SK-N-SH treated with all-trans-retinoic acid at 6 μM for 48 hours (cell line): ENCODE data around the gene MST1.

ENCODE experiments used
- ATAC-seq: fragments of 200-7000 bp; cut with Tn5 transposase; 3 replicates; pipeline ENCODE4 v1.9.1; 2020; ENCODE audit warnings: mild to moderate bottlenecking, moderate library complexity
- ARNTL ChIP-seq: fragments of 450-650 bp; formaldehyde crosslinking; IDR thresholded peaks from 2 replicates; pipeline ENCODE4 v1.5.0; 2020; ENCODE audit warnings: low read depth, mild to moderate bottlenecking, moderate library complexity, borderline replicate concordance
- BACH2 ChIP-seq: fragments of 250-450 bp; sonication (Bioruptor Pico); IDR thresholded peaks from 2 replicates; pipeline ENCODE4 v1.9.0; 2021; ENCODE audit warnings: mild to moderate bottlenecking, borderline replicate concordance
- CSDC2 ChIP-seq: fragments of 250-450 bp; sonication (Bioruptor Pico); IDR thresholded peaks from 2 replicates; pipeline ENCODE4 v1.5.0; 2020; ENCODE audit warnings: mild to moderate bottlenecking, moderate library complexity
- ESRRG ChIP-seq: fragments of 250-450 bp; sonication (Bioruptor Pico); IDR thresholded peaks from 2 replicates; pipeline ENCODE4 v1.6.1; 2021; ENCODE audit warnings: mild to moderate bottlenecking
- GLIS3 ChIP-seq: fragments of 250-450 bp; sonication (Bioruptor Pico); IDR thresholded peaks from 2 replicates; pipeline ENCODE4 v1.5.0; 2020; ENCODE audit warnings: mild to moderate bottlenecking, moderate library complexity
- ISL1 ChIP-seq: fragments of 250-450 bp; sonication (Bioruptor Pico); IDR thresholded peaks from 2 replicates; pipeline ENCODE4 v2.1.2; 2022; ENCODE audit warnings: mild to moderate bottlenecking, moderate library complexity
- OSR1 ChIP-seq: fragments of 250-450 bp; sonication (Bioruptor Pico); IDR thresholded peaks from 2 replicates; pipeline ENCODE4 v1.8.0; 2022; ENCODE audit warnings: moderate library complexity, mild to moderate bottlenecking, inconsistent platforms
- POU6F1 ChIP-seq: fragments of 250-450 bp; sonication (Bioruptor Pico); IDR thresholded peaks from 2 replicates; pipeline ENCODE4 v1.8.0; 2021; ENCODE audit warnings: low read depth, mild to moderate bottlenecking, moderate library complexity, borderline replicate concordance
- PPARA ChIP-seq: fragments of 250-450 bp; sonication (Bioruptor Pico); IDR thresholded peaks from 2 replicates; pipeline ENCODE4 v1.5.0; 2020; ENCODE audit warnings: mild to moderate bottlenecking, borderline replicate concordance
- RARB ChIP-seq: fragments of 250-450 bp; sonication (Bioruptor Pico); IDR thresholded peaks from 2 replicates; pipeline ENCODE4 v1.8.0; 2021; ENCODE audit warnings: mild to moderate bottlenecking, moderate library complexity
- SNAI2 ChIP-seq: fragments of 250-450 bp; sonication (Bioruptor Pico); IDR thresholded peaks from 2 replicates; pipeline ENCODE4 v1.5.0; 2020; ENCODE audit warnings: mild to moderate bottlenecking, moderate library complexity
- TCF4 ChIP-seq: fragments of 250-450 bp; sonication (Bioruptor Pico); IDR thresholded peaks from 2 replicates; pipeline ENCODE4 v1.8.0; 2021; ENCODE audit warnings: mild to moderate bottlenecking, moderate library complexity, borderline replicate concordance
- TOX ChIP-seq: fragments of 250-450 bp; sonication (Bioruptor Pico); IDR thresholded peaks from 2 replicates; pipeline ENCODE4 v1.8.0; 2021; ENCODE audit warnings: mild to moderate bottlenecking, moderate library complexity, borderline replicate concordance
- ZC3H10 ChIP-seq: fragments of 250-450 bp; sonication (Bioruptor Pico); IDR thresholded peaks from 2 replicates; pipeline ENCODE4 v1.5.1; 2021; ENCODE audit warnings: mild to moderate bottlenecking, moderate library complexity
- ZFP3 ChIP-seq: fragments of 250-450 bp; sonication (Bioruptor Pico); IDR thresholded peaks from 2 replicates; pipeline ENCODE4 v1.5.0; 2020; ENCODE audit warnings: mild to moderate bottlenecking, moderate library complexity
- ZFP30 ChIP-seq: fragments of 450-650 bp; formaldehyde crosslinking; IDR thresholded peaks from 2 replicates; pipeline ENCODE4 v1.5.0; 2022; ENCODE audit warnings: mild to moderate bottlenecking, moderate library complexity
- ZNF565 ChIP-seq: fragments of 450-650 bp; formaldehyde crosslinking; conservative IDR thresholded peaks from 2 replicates; pipeline ENCODE4 v1.5.0; 2020; ENCODE audit warnings: low read depth, mild to moderate bottlenecking, moderate library complexity
- ZNF8 ChIP-seq: fragments of 450-650 bp; formaldehyde crosslinking; IDR thresholded peaks from 2 replicates; pipeline ENCODE4 v1.5.0; 2020; ENCODE audit warnings: mild to moderate bottlenecking, moderate library complexity
- TF ChIP-seq, protein P1 (sequence below): fragments of 250-450 bp; sonication (Bioruptor Pico); IDR thresholded peaks from 2 replicates; pipeline ENCODE4 v1.8.0; 2020; ENCODE audit warnings: mild to moderate bottlenecking, moderate library complexity, borderline replicate concordance
- TF ChIP-seq, protein P2 (sequence below): fragments of 250-450 bp; sonication (Bioruptor Pico); IDR thresholded peaks from 2 replicates; pipeline ENCODE4 v1.5.0; 2020; ENCODE audit warnings: mild to moderate bottlenecking, moderate library complexity
- TF ChIP-seq, protein P3 (sequence below): fragments of 250-450 bp; sonication (Bioruptor Pico); IDR thresholded peaks from 2 replicates; pipeline ENCODE4 v1.5.1; 2021; ENCODE audit warnings: mild to moderate bottlenecking, moderate library complexity

The MST1 gene

GRCh38 chr3:49727924-49728361 lies 38.7 kb upstream of the MST1 start:
- TF ChIP-seq, protein P1, sequence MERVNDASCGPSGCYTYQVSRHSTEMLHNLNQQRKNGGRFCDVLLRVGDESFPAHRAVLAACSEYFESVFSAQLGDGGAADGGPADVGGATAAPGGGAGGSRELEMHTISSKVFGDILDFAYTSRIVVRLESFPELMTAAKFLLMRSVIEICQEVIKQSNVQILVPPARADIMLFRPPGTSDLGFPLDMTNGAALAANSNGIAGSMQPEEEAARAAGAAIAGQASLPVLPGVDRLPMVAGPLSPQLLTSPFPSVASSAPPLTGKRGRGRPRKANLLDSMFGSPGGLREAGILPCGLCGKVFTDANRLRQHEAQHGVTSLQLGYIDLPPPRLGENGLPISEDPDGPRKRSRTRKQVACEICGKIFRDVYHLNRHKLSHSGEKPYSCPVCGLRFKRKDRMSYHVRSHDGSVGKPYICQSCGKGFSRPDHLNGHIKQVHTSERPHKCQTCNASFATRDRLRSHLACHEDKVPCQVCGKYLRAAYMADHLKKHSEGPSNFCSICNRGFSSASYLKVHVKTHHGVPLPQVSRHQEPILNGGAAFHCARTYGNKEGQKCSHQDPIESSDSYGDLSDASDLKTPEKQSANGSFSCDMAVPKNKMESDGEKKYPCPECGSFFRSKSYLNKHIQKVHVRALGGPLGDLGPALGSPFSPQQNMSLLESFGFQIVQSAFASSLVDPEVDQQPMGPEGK, result no peak
- no peak for TF ChIP-seq ARNTL (CRISPR knock-in tag)
- TF ChIP-seq CSDC2 (CRISPR knock-in tag), result no peak
- no peak for TF ChIP-seq BACH2 (CRISPR knock-in tag)
- TF ChIP-seq, protein P2, sequence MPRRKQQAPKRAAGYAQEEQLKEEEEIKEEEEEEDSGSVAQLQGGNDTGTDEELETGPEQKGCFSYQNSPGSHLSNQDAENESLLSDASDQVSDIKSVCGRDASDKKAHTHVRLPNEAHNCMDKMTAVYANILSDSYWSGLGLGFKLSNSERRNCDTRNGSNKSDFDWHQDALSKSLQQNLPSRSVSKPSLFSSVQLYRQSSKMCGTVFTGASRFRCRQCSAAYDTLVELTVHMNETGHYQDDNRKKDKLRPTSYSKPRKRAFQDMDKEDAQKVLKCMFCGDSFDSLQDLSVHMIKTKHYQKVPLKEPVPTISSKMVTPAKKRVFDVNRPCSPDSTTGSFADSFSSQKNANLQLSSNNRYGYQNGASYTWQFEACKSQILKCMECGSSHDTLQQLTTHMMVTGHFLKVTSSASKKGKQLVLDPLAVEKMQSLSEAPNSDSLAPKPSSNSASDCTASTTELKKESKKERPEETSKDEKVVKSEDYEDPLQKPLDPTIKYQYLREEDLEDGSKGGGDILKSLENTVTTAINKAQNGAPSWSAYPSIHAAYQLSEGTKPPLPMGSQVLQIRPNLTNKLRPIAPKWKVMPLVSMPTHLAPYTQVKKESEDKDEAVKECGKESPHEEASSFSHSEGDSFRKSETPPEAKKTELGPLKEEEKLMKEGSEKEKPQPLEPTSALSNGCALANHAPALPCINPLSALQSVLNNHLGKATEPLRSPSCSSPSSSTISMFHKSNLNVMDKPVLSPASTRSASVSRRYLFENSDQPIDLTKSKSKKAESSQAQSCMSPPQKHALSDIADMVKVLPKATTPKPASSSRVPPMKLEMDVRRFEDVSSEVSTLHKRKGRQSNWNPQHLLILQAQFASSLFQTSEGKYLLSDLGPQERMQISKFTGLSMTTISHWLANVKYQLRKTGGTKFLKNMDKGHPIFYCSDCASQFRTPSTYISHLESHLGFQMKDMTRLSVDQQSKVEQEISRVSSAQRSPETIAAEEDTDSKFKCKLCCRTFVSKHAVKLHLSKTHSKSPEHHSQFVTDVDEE, result no peak
- TF ChIP-seq ZC3H10 (CRISPR knock-in tag), result no peak
- TF ChIP-seq SNAI2 (CRISPR knock-in tag), result no peak
- TF ChIP-seq ZNF565, result no peak
- TF ChIP-seq GLIS3 (CRISPR knock-in tag), result no peak
- no peak for TF ChIP-seq ISL1 (CRISPR knock-in tag)
- TF ChIP-seq ZNF8 (CRISPR knock-in tag), result no peak
- no peak for TF ChIP-seq PPARA (CRISPR knock-in tag)
- ATAC-seq, result no peak

GRCh38 chr3:49727154-49727923 lies 38.1 kb upstream of the MST1 start:
- ATAC-seq, result no peak

More at GRCh38 chr3:49727154-49727923, 38.1 kb upstream of the MST1 start:
- TF ChIP-seq ISL1 (CRISPR knock-in tag), result no peak
- TF ChIP-seq, protein P2, result no peak
- no peak for TF ChIP-seq CSDC2 (CRISPR knock-in tag)
- TF ChIP-seq RARB, result no peak
- no peak for TF ChIP-seq ESRRG (CRISPR knock-in tag)
- TF ChIP-seq SNAI2 (CRISPR knock-in tag), result no peak
- no peak for TF ChIP-seq ZFP30 (CRISPR knock-in tag)
- TF ChIP-seq BACH2 (CRISPR knock-in tag), result no peak
- no peak for TF ChIP-seq ZFP3 (CRISPR knock-in tag)
- no peak for TF ChIP-seq TOX
- TF ChIP-seq ZC3H10 (CRISPR knock-in tag), result no peak
- TF ChIP-seq ZNF565, result no peak
- TF ChIP-seq, protein P1, result no peak
- TF ChIP-seq PPARA (CRISPR knock-in tag), result no peak
- no peak for TF ChIP-seq TCF4 (CRISPR knock-in tag)
- TF ChIP-seq, protein P3, sequence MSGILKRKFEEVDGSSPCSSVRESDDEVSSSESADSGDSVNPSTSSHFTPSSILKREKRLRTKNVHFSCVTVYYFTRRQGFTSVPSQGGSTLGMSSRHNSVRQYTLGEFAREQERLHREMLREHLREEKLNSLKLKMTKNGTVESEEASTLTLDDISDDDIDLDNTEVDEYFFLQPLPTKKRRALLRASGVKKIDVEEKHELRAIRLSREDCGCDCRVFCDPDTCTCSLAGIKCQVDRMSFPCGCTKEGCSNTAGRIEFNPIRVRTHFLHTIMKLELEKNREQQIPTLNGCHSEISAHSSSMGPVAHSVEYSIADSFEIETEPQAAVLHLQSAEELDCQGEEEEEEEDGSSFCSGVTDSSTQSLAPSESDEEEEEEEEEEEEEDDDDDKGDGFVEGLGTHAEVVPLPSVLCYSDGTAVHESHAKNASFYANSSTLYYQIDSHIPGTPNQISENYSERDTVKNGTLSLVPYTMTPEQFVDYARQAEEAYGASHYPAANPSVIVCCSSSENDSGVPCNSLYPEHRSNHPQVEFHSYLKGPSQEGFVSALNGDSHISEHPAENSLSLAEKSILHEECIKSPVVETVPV (CRISPR knock-in tag), result no peak
- no peak for TF ChIP-seq ARNTL (CRISPR knock-in tag)
- TF ChIP-seq POU6F1 (CRISPR knock-in tag), result no peak
- no peak for TF ChIP-seq ZNF8 (CRISPR knock-in tag)
- TF ChIP-seq OSR1 (CRISPR knock-in tag), result no peak
- TF ChIP-seq, all 23 proteins: peak for 0
